ENCODE results near the gene CYFIP2.

CYFIP2 gene

GRCh38 chr5:157292599-157292998, 26.7 kb downstream of the CYFIP2 start:
- no peak overlapping the region for H3K4me3 ChIP-seq (replicated peaks; ENCODE audit: low read depth, low read length)
- DNase-seq (ENCODE audit: low read depth), result no peak
- TF ChIP-seq CTCF (IDR thresholded peaks at IDR 0.05; ENCODE audit: low read length, missing control alignments), result no peak

- TF ChIP-seq CTCF (IDR thresholded peaks at IDR 0.05; ENCODE audit: low read length, missing control alignments), result no peak
- no peak for DNase-seq (ENCODE audit: low read depth)
- no peak overlapping the region for H3K4me3 ChIP-seq (replicated peaks; ENCODE audit: low read depth, low read length)
Observed at GRCh38 chr5:157294407-157295091, 28.6 kb downstream of the CYFIP2 start.

GRCh38 chr5:157295247-157295646, 29.3 kb downstream of the CYFIP2 start:
- no peak for DNase-seq (ENCODE audit: low read depth)
- H3K4me3 ChIP-seq (replicated peaks; ENCODE audit: low read depth, low read length), result no peak overlapping the region
- no peak for TF ChIP-seq CTCF (IDR thresholded peaks at IDR 0.05; ENCODE audit: low read length, missing control alignments)

GRCh38 chr5:157300564-157300963, 34.6 kb downstream of the CYFIP2 start:
- no peak overlapping the region for H3K4me3 ChIP-seq (replicated peaks; ENCODE audit: low read depth, low read length)
- no peak for DNase-seq (ENCODE audit: low read depth)
- no peak for TF ChIP-seq CTCF (IDR thresholded peaks at IDR 0.05; ENCODE audit: low read length, missing control alignments)

- no peak for DNase-seq (ENCODE audit: low read depth)
- no peak overlapping the region for H3K4me3 ChIP-seq (replicated peaks; ENCODE audit: low read depth, low read length)
- TF ChIP-seq CTCF (IDR thresholded peaks at IDR 0.05; ENCODE audit: low read length, missing control alignments), result no peak
Observed at GRCh38 chr5:157301066-157301465, 35.1 kb downstream of the CYFIP2 start.

- DNase-seq (ENCODE audit: low read depth), result no peak
- no peak overlapping the region for H3K4me3 ChIP-seq (replicated peaks; ENCODE audit: low read depth, low read length)
- no peak for TF ChIP-seq CTCF (IDR thresholded peaks at IDR 0.05; ENCODE audit: low read length, missing control alignments)
Observed at GRCh38 chr5:157303023-157303422, 37.1 kb downstream of the CYFIP2 start.

GRCh38 chr5:157303667-157304327, 37.9 kb downstream of the CYFIP2 start:
- TF ChIP-seq CTCF (IDR thresholded peaks at IDR 0.05; ENCODE audit: low read length, missing control alignments), result no peak
- DNase-seq (ENCODE audit: low read depth), result no peak
- no peak overlapping the region for H3K4me3 ChIP-seq (replicated peaks; ENCODE audit: low read depth, low read length)

Data from fibroblast of pulmonary artery (primary cell).